Panc1 (cell line): ENCODE results near the gene FANK1. TPM values are rescaled to one million over a fixed set of nuclear protein-coding genes. Genes with fewer than 3 reads are reported as not detected.

ENCODE experiments used
- ATAC-seq: fragments of 200-7000 bp; cut with Tn5 transposase; 2 replicates; pipeline ENCODE4 v1.9.1; 2020; ENCODE audit warnings: mild to moderate bottlenecking, moderate library complexity
- BruUV-seq: library from RNA; stranded (reverse); fragments of 400-500 nt; replicated peaks from 2 replicates; lab custom pipeline; 2021; lab: Mats Ljungman, UMichigan
- CTCF ChIA-PET: fragments of 300-600 bp; sonication (Branson Sonifier 250); formaldehyde crosslinking; loops from one replicate; lab custom pipeline; 2022; ENCODE audit warnings: antibody characterized with exemption; lab: Charles Lee
- POLR2A ChIA-PET: fragments of 300-600 bp; sonication (Branson Sonifier 250); formaldehyde crosslinking; loops from one replicate; lab custom pipeline; 2022; ENCODE audit warnings: antibody characterized with exemption; lab: Charles Lee
- DNase-seq: peaks from one replicate; pipeline ENCODE4 v3.0.0-alpha.2; 2010; ENCODE audit warnings: low read depth, low spot score
- H3K27ac ChIP-seq: 2 replicates; pipeline ENCODE4 v1.5.1; 2011; ENCODE audit warnings: mild to moderate bottlenecking, low read length, inconsistent platforms
- H3K27me3 ChIP-seq: fragments of 200-500 bp; sonication (Bioruptor generic); 2 replicates; pipeline ENCODE4 v1.6.0; 2014; ENCODE audit warnings: low read length, inconsistent platforms; ENCODE audit not compliant: control insufficient read depth, insufficient read depth
- H3K36me3 ChIP-seq: fragments of 200-500 bp; sonication (Bioruptor generic); 2 replicates; pipeline ENCODE4 v1.5.1; 2014; ENCODE audit warnings: inconsistent platforms, mild to moderate bottlenecking, low read length, moderate library complexity; ENCODE audit not compliant: control insufficient read depth, insufficient read depth
- H3K4me1 ChIP-seq: 2 replicates; pipeline ENCODE4 v1.5.1; 2011; ENCODE audit warnings: inconsistent platforms, mild to moderate bottlenecking, low read length, moderate library complexity; ENCODE audit not compliant: control insufficient read depth, insufficient read depth
- H3K4me3 ChIP-seq, 2 experiments: 2 replicates each; pipeline ENCODE4 v1.5.1; 2011 to 2012; ENCODE audit warnings: low read depth in 2 of 2, low read length in 2 of 2, mild to moderate bottlenecking in 2 of 2, inconsistent platforms in 1 of 2, moderate library complexity in 1 of 2
- H3K9me3 ChIP-seq: fragments of 200-500 bp; sonication (Bioruptor generic); 2 replicates; pipeline ENCODE4 v1.5.1; 2014; ENCODE audit warnings: low read depth, mild to moderate bottlenecking, inconsistent platforms, low read length, moderate library complexity; ENCODE audit not compliant: control insufficient read depth, insufficient read depth
- CTCF ChIP-seq: fragments of 450-650 bp; IDR thresholded peaks from 2 replicates; pipeline ENCODE4 v1.5.1; 2017; ENCODE audit warnings: mild to moderate bottlenecking
- POLR2AphosphoS5 ChIP-seq: IDR thresholded peaks from 2 replicates; pipeline ENCODE4 v1.6.1; 2012; ENCODE audit warnings: mild to moderate bottlenecking, low read depth, low read length, moderate library complexity
- REST ChIP-seq, 2 experiments: IDR thresholded peaks; 2 replicates each; pipeline ENCODE4 v1.6.1; 2011 to 2012; ENCODE audit warnings: low read depth in 2 of 2, control low read depth in 1 of 2, low read length in 1 of 2, mild to moderate bottlenecking in 1 of 2, moderate library complexity in 1 of 2; ENCODE audit not compliant: insufficient read depth in 1 of 2
- SIN3A ChIP-seq: IDR thresholded peaks from 2 replicates; pipeline ENCODE4 v1.6.1; 2012; ENCODE audit warnings: low read depth, mild to moderate bottlenecking, low read length, moderate library complexity, borderline replicate concordance; ENCODE audit not compliant: insufficient read depth
- TCF7L2 ChIP-seq: IDR thresholded peaks from 2 replicates; pipeline ENCODE4 v1.6.1; 2011; ENCODE audit warnings: mild to moderate bottlenecking, low read depth, low read length, inconsistent platforms
- in situ Hi-C: cut with HindIII; loops from 2 replicates; pipeline ENCODE4 v1.10.0; 2016; ENCODE audit warnings: low sequenced_read_pairs, low pct_unique_long_range_greater_than_20kb
- intact Hi-C: fragments of 100-400 bp; cut with micrococcal nuclease; formaldehyde crosslinking; loops from one replicate; pipeline ENCODE4 v1.10.0; 2022; ENCODE audit not compliant: unreplicated experiment
- total RNA-seq: library from RNA; stranded (reverse); gene quantifications from one replicate; pipeline ENCODE4 v1.2.1, GENCODE V29; 2021; ENCODE audit not compliant: unreplicated experiment

Gene FANK1
- total RNA-seq, 1 experiment from 2014 or later = 19.1 TPM

- BruUV-seq = no TSS peak
- ATAC-seq (no peak), DNase-seq (no peak)
- TF ChIP-seq POLR2AphosphoS5 (no peak), CTCF (peak; percentile 27; the same call in 1 of the 2 replicates)
- in situ Hi-C loops (no loop called here), intact Hi-C loops (no loop called here)
- Histone ChIP-seq H3K4me1 (no peaks in the 10 kb centered on the region), H3K36me3 (no peaks in the 10 kb centered on the region), H3K4me3 (no peak overlapping the region), H3K27ac (no peak overlapping the region), H3K27me3 (no peaks in the 10 kb centered on the region), H3K9me3 (no peaks in the 10 kb centered on the region)
- POLR2A ChIA-PET = interaction anchor here (0.6 kb wide), 1 partner anchor 21 kb away, joined by 3 read pairs; no protein-coding TSS in a partner anchor
- CTCF ChIA-PET = no interaction called here
Measured at GRCh38 chr10:125961743-125962142, 65.4 kb downstream of the FANK1 start.

GRCh38 chr10:125962200-125962599, 65.8 kb downstream of the FANK1 start:
- no peak for TF ChIP-seq POLR2AphosphoS5
- TF ChIP-seq SIN3A = no peak
- no peak for TF ChIP-seq CTCF
- no peak for TF ChIP-seq TCF7L2
- TF ChIP-seq REST (IDR thresholded peaks at IDR 0.05; ENCODE audit: insufficient read depth in 1 of 2, low read depth in 2 of 2, low read length in 1 of 2) = no peak
- H3K4me3 ChIP-seq = no peak overlapping the region
- ChIA-PET CTCF (no interaction called here), POLR2A (interaction anchor here (0.6 kb wide), 1 partner anchor 830 kb away, joined by 3 read pairs; no protein-coding TSS in a partner anchor)
- DNase-seq (no peak), ATAC-seq (no peak)
- in situ Hi-C loops (no loop called here), intact Hi-C loops (no loop called here)
- H3K9me3 ChIP-seq = no peaks in the 10 kb centered on the region
- BruUV-seq = no TSS peak
- H3K27ac ChIP-seq = no peak overlapping the region
- H3K4me1 ChIP-seq = no peaks in the 10 kb centered on the region
- H3K36me3 ChIP-seq = no peaks in the 10 kb centered on the region
- H3K27me3 ChIP-seq = no peaks in the 10 kb centered on the region
